Large intestine (tissue), 3 donors: Measurements from ENCODE around the gene NRP2. TPM values are rescaled to one million over a fixed set of nuclear protein-coding genes. Genes with fewer than 3 reads are reported as not detected.

ENCODE experiments used
- DNase-seq, 2 donors: peaks; one replicate each; pipeline versions ENCODE4 v3.0.0 to v3.0.0-alpha.2; 2013
- H3K27ac ChIP-seq: one replicate; pipeline ENCODE4 v1.5.1; 2013; ENCODE audit warnings: low read length
- H3K27me3 ChIP-seq: 2 replicates; pipeline ENCODE4 v1.6.1; 2013; ENCODE audit warnings: low read length; ENCODE audit not compliant: control insufficient read depth, insufficient read depth
- H3K36me3 ChIP-seq: 2 replicates; pipeline ENCODE4 v1.6.1; 2013; ENCODE audit warnings: low read length; ENCODE audit not compliant: control insufficient read depth, insufficient read depth
- H3K4me1 ChIP-seq: one replicate; pipeline ENCODE4 v1.6.1; 2013; ENCODE audit warnings: low read length; ENCODE audit not compliant: control insufficient read depth, insufficient read depth
- H3K4me3 ChIP-seq: one replicate; pipeline ENCODE4 v1.5.1; 2013; ENCODE audit warnings: low read length
- H3K9me3 ChIP-seq: one replicate; pipeline ENCODE4 v1.6.1; 2013; ENCODE audit warnings: mild to moderate bottlenecking, low read depth, low read length, moderate library complexity; ENCODE audit not compliant: control insufficient read depth
- WGBS: methylation state at CpG from one replicate; pipeline ENCODE4 v1.1.5; 2013; ENCODE audit warnings: low lambda C conversion rate; ENCODE audit not compliant: insufficient coverage; 5-methylcytosine and 5-hydroxymethylcytosine counted together
- polyA plus RNA-seq: library from polyadenylated mRNA; unstranded; fragments of 120-200 nt; gene quantifications from one replicate; pipeline ENCODE4 v1.2.1, GENCODE V29; 2013

NRP2 gene
- polyA plus RNA-seq, 1 donor: 37.2 TPM

GRCh38 chr2:205680067-205680466, 2.2 kb upstream of the NRP2 start:
- Histone ChIP-seq H3K36me3 (no peaks in the 10 kb centered on the region), H3K4me1 (peaks cover 31% of the 10 kb centered on the region), H3K27ac (no peak overlapping the region), H3K27me3 (peaks cover 39% of the 10 kb centered on the region), H3K4me3 (no peak overlapping the region), H3K9me3 (peaks cover 3% of the 10 kb centered on the region)
- WGBS: no CpG with 5 or more reads among the region's 3 CpGs
- DNase-seq: peak; percentile 42 to 58

- Histone ChIP-seq H3K4me3 (no peak overlapping the region), H3K36me3 (no peaks in the 10 kb centered on the region), H3K27ac (no peak overlapping the region)
Observed at GRCh38 chr2:205680903-205681302, 1.4 kb upstream of the NRP2 start.

GRCh38 chr2:205681401-205682238, 681 bp upstream of the NRP2 start:
- Histone ChIP-seq H3K27ac (no peak overlapping the region), H3K36me3 (no peaks in the 10 kb centered on the region), H3K27me3 (peaks cover 53% of the 10 kb centered on the region), H3K4me1 (peaks cover 40% of the 10 kb centered on the region), H3K9me3 (peaks cover 7% of the 10 kb centered on the region), H3K4me3 (peak overlapping the region; percentile 54)
- WGBS: no CpG with 5 or more reads among the region's 49 CpGs
- DNase-seq: peak in 1 of 2 donors; percentile 14

More at GRCh38 chr2:205680903-205681302, 1.4 kb upstream of the NRP2 start:
- Histone ChIP-seq H3K9me3 (peaks cover 3% of the 10 kb centered on the region), H3K4me1 (peaks cover 33% of the 10 kb centered on the region), H3K27me3 (peaks cover 46% of the 10 kb centered on the region)
- WGBS: 13% methylated on average over 2 of the region's 4 CpGs
- DNase-seq: no peak

GRCh38 chr2:205682971-205683501, 735 bp downstream of the NRP2 start:
- H3K4me1 ChIP-seq: peaks cover 38% of the 10 kb centered on the region
- peak overlapping the region; percentile 54 for H3K4me3 ChIP-seq
- WGBS: 30% methylated on average over 3 of the region's 10 CpGs
- peak overlapping the region; percentile 58 for H3K27ac ChIP-seq
- peak in 1 of 2 donors; percentile 17 for DNase-seq
- H3K9me3 ChIP-seq: peaks cover 7% of the 10 kb centered on the region
- peaks cover 62% of the 10 kb centered on the region for H3K27me3 ChIP-seq
- no peaks in the 10 kb centered on the region for H3K36me3 ChIP-seq

- Histone ChIP-seq H3K27me3 (peaks cover 62% of the 10 kb centered on the region), H3K27ac (peak overlapping the region; percentile 34), H3K4me3 (peak overlapping the region; percentile 54), H3K9me3 (peaks cover 7% of the 10 kb centered on the region), H3K4me1 (peaks cover 43% of the 10 kb centered on the region), H3K36me3 (no peaks in the 10 kb centered on the region)
- no CpG with 5 or more reads among the region's 10 CpGs for WGBS
- no peak for DNase-seq
Observed at GRCh38 chr2:205683502-205684367, 1.4 kb downstream of the NRP2 start.

GRCh38 chr2:205684871-205685313, 2.6 kb downstream of the NRP2 start:
- Histone ChIP-seq H3K27ac (peak overlapping the region; percentile 21), H3K4me3 (peak overlapping the region; percentile 54), H3K36me3 (no peaks in the 10 kb centered on the region), H3K4me1 (peaks cover 40% of the 10 kb centered on the region), H3K9me3 (peaks cover 7% of the 10 kb centered on the region), H3K27me3 (peaks cover 62% of the 10 kb centered on the region)
- 21% methylated on average over 9 of the region's 35 CpGs for WGBS
- peak in 1 of 2 donors; percentile 47 for DNase-seq

GRCh38 chr2:205685314-205686055, 3.2 kb downstream of the NRP2 start:
- Histone ChIP-seq H3K4me1 (peaks cover 35% of the 10 kb centered on the region), H3K36me3 (no peaks in the 10 kb centered on the region), H3K27ac (peak overlapping the region; percentile 21), H3K9me3 (peaks cover 7% of the 10 kb centered on the region), H3K4me3 (peak overlapping the region; percentile 54), H3K27me3 (peaks cover 62% of the 10 kb centered on the region)
- WGBS: no CpG with 5 or more reads among the region's 72 CpGs
- DNase-seq: peak in 1 of 2 donors; percentile 59

- no peak for DNase-seq
- WGBS: no CpG with 5 or more reads among the region's 45 CpGs
- H3K27me3 ChIP-seq: peaks cover 59% of the 10 kb centered on the region
- peak overlapping the region; percentile 33 for H3K27ac ChIP-seq
- H3K4me1 ChIP-seq: peaks cover 30% of the 10 kb centered on the region
- H3K4me3 ChIP-seq: peak overlapping the region; percentile 54
- peaks cover 7% of the 10 kb centered on the region for H3K9me3 ChIP-seq
- no peaks in the 10 kb centered on the region for H3K36me3 ChIP-seq
Observed at GRCh38 chr2:205686056-205686782, 3.9 kb downstream of the NRP2 start.
